BE2C (cell line): ENCODE data around the gene C9orf50. TPM values are rescaled to one million over a fixed set of nuclear protein-coding genes. Genes with fewer than 3 reads are reported as not detected.

Experiments
- DNase-seq: peaks from one replicate; pipeline ENCODE4 v3.0.0-alpha.2; 2020
- H3K27me3 ChIP-seq: fragments of 250-450 bp; sonication (Bioruptor Pico); 2 replicates; pipeline ENCODE4 v1.5.1; 2020; ENCODE audit warnings: mild to moderate bottlenecking
- H3K36me3 ChIP-seq: fragments of 250-450 bp; sonication (Bioruptor Pico); 2 replicates; pipeline ENCODE4 v1.5.1; 2020; ENCODE audit warnings: mild to moderate bottlenecking
- H3K4me1 ChIP-seq: fragments of 250-450 bp; sonication (Bioruptor Pico); 2 replicates; pipeline ENCODE4 v1.5.1; 2020
- H3K4me3 ChIP-seq: 2 replicates; pipeline ENCODE4 v1.5.1; 2011; ENCODE audit warnings: low read depth, low read length
- H3K9me3 ChIP-seq: fragments of 250-450 bp; sonication (Bioruptor Pico); 2 replicates; pipeline ENCODE4 v1.5.1; 2020
- CTCF ChIP-seq: IDR thresholded peaks from 2 replicates; pipeline ENCODE4 v1.5.1; 2012; ENCODE audit warnings: mild to moderate bottlenecking, low read depth, low read length
- polyA plus RNA-seq: library from polyadenylated mRNA; unstranded; fragments of >200 nt; gene quantifications from one replicate; pipeline ENCODE4 v1.2.1, GENCODE V29; 2012; ENCODE audit warnings: low read depth, missing spikeins; ENCODE audit not compliant: insufficient read length, insufficient read depth

Gene C9orf50
- not detected for polyA plus RNA-seq

GRCh38 chr9:129620669-129621295 lies at the start of gene C9orf50:
C9orf50 (minus strand) TSS chr9:129621101; CDS start chr9:129620574, 527 bp downstream.
- Histone ChIP-seq H3K9me3 (no peaks in the 10 kb centered on the region), H3K27me3 (no peaks in the 10 kb centered on the region), H3K36me3 (no peaks in the 10 kb centered on the region), H3K4me3 (peak within 1 kb of the TSS; percentile 59), H3K4me1 (peaks cover 3% of the 10 kb centered on the region; the same call in 1 of the 2 replicates)
- TF ChIP-seq CTCF = no peak
- no peak for DNase-seq

DNA sequence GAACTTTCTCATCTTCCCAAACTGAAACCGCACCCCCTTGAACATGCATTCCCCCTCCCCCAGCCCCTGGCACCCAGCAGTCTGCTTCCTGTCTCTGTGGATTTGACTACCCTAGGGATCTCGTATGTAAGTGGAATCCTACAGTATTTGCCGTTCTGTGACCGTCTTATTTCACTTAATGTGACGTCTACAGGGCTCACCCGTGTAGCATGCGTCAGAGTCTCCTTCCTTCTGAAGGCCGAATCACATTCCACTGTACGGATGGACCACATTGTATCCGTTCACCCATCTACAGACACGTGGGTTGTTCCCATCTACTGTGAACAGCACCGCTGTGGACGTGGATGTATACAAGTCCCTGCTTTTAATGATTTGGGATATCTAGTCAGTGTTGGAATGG lies 49.0 kb upstream of the C9orf50 start:
- Histone ChIP-seq H3K4me3 (no peak overlapping the region), H3K27me3 (peaks cover 8% of the 10 kb centered on the region)
- no peak for DNase-seq

GRCh38 chr9:129669141-129669718 lies 48.3 kb upstream of the C9orf50 start:
- Histone ChIP-seq H3K9me3 (no peaks in the 10 kb centered on the region), H3K36me3 (no peaks in the 10 kb centered on the region), H3K4me1 (no peaks in the 10 kb centered on the region), H3K4me3 (no peak overlapping the region), H3K27me3 (peaks cover 8% of the 10 kb centered on the region)
- TF ChIP-seq CTCF = no peak
- DNase-seq = no peak

More for the DNA sequence above, 49.0 kb upstream of the C9orf50 start:
- no peak for TF ChIP-seq CTCF
- Histone ChIP-seq H3K4me1 (no peaks in the 10 kb centered on the region), H3K9me3 (no peaks in the 10 kb centered on the region), H3K36me3 (no peaks in the 10 kb centered on the region)

GRCh38 chr9:129667850-129668249 lies 46.9 kb upstream of the C9orf50 start:
- Histone ChIP-seq H3K4me1 (no peaks in the 10 kb centered on the region), H3K36me3 (no peaks in the 10 kb centered on the region), H3K27me3 (peaks cover 8% of the 10 kb centered on the region), H3K9me3 (no peaks in the 10 kb centered on the region), H3K4me3 (no peak overlapping the region)
- no peak for DNase-seq
- TF ChIP-seq CTCF = no peak

- Histone ChIP-seq H3K27me3 (peaks cover 8% of the 10 kb centered on the region), H3K4me3 (no peak overlapping the region), H3K9me3 (no peaks in the 10 kb centered on the region)
Measured at GRCh38 chr9:129667378-129667777, 46.5 kb upstream of the C9orf50 start.

More at GRCh38 chr9:129667378-129667777, 46.5 kb upstream of the C9orf50 start:
- no peaks in the 10 kb centered on the region for H3K4me1 ChIP-seq
- no peak for TF ChIP-seq CTCF
- no peak for DNase-seq
- no peaks in the 10 kb centered on the region for H3K36me3 ChIP-seq
